GM23338 (cell line): ENCODE data around the gene STAU1. TPM values are rescaled to one million over a fixed set of nuclear protein-coding genes. Genes with fewer than 3 reads are reported as not detected.
A peak's percentile ranks its signal among the peaks of the same experiment; 100 is the strongest.

Experiments used
- ATAC-seq: fragments of 200-7000 bp; cut with Tn5 transposase; 3 replicates; pipeline ENCODE4 v1.9.1; 2020
- DNase-seq: peaks from one replicate; pipeline ENCODE4 v3.0.0-alpha.2; 2015; ENCODE audit warnings: low spot score
- H2AFZ ChIP-seq: fragments of 200-600 bp; sonication (generic); 2 replicates; pipeline ENCODE4 v1.8.0; 2016; ENCODE audit warnings: antibody characterized with exemption, mild to moderate bottlenecking, moderate library complexity
- H3F3A ChIP-seq: fragments of 200-600 bp; sonication (generic); replicated peaks from 2 replicates; pipeline ENCODE4 v1.8.0; 2017; ENCODE audit warnings: antibody characterized with exemption, mixed run types, low read depth
- H3K27ac ChIP-seq: fragments of 200-600 bp; sonication (generic); 2 replicates; pipeline ENCODE4 v1.6.1; 2016; ENCODE audit warnings: low read depth
- H3K27me3 ChIP-seq: fragments of 200-600 bp; sonication (generic); 2 replicates; pipeline ENCODE4 v1.8.0; 2016; ENCODE audit warnings: mild to moderate bottlenecking, mixed run types, moderate library complexity; ENCODE audit not compliant: insufficient read depth
- H3K36me3 ChIP-seq: fragments of 200-600 bp; sonication (generic); 2 replicates; pipeline ENCODE4 v1.8.0; 2016; ENCODE audit warnings: mild to moderate bottlenecking; ENCODE audit not compliant: insufficient read depth
- H3K4me1 ChIP-seq: fragments of 200-600 bp; sonication (generic); 2 replicates; pipeline ENCODE4 v1.8.0; 2016; ENCODE audit warnings: mild to moderate bottlenecking, moderate library complexity; ENCODE audit not compliant: insufficient read depth
- H3K4me2 ChIP-seq: fragments of 200-600 bp; sonication (generic); 2 replicates; pipeline ENCODE4 v1.7.1; 2017; ENCODE audit warnings: mixed run types
- H3K4me3 ChIP-seq: fragments of 200-600 bp; sonication (generic); 2 replicates; pipeline ENCODE4 v1.6.1; 2016; ENCODE audit warnings: mixed run types
- H3K79me2 ChIP-seq: fragments of 200-600 bp; sonication (generic); replicated peaks from 2 replicates; pipeline ENCODE4 v1.8.0; 2017; ENCODE audit warnings: mild to moderate bottlenecking; ENCODE audit not compliant: insufficient read depth
- H3K9me2 ChIP-seq: fragments of 200-600 bp; sonication (generic); 2 replicates; pipeline ENCODE4 v1.8.0; 2017; ENCODE audit not compliant: insufficient read depth
- H4K20me1 ChIP-seq: fragments of 200-600 bp; sonication (generic); replicated peaks from 2 replicates; pipeline ENCODE4 v1.8.0; 2017; ENCODE audit warnings: mild to moderate bottlenecking; ENCODE audit not compliant: insufficient read depth
- H3K27ac Mint-ChIP-seq: 2 replicates; pipeline ENCODE4 v1.8.0; 2020; ENCODE audit warnings: inconsistent platforms, mild to moderate bottlenecking, moderate library complexity, mixed read lengths
- H3K27me3 Mint-ChIP-seq: 3 replicates; pipeline ENCODE4 v1.8.0; 2022; ENCODE audit warnings: low read depth, mild to moderate bottlenecking, moderate library complexity, mixed read lengths, inconsistent platforms; ENCODE audit not compliant: insufficient read depth, poor library complexity
- H3K36me3 Mint-ChIP-seq: 3 replicates; pipeline ENCODE4 v1.8.0; 2021; ENCODE audit warnings: low read depth, mild to moderate bottlenecking, inconsistent platforms, moderate library complexity, mixed read lengths
- H3K4me1 Mint-ChIP-seq: 3 replicates; pipeline ENCODE4 v1.8.0; 2020; ENCODE audit warnings: mild to moderate bottlenecking, inconsistent platforms, mixed read lengths
- H3K4me3 Mint-ChIP-seq: 3 replicates; pipeline ENCODE4 v1.8.0; 2021; ENCODE audit warnings: moderate library complexity, mild to moderate bottlenecking, inconsistent platforms, mixed read lengths
- H3K9me3 Mint-ChIP-seq: 3 replicates; pipeline ENCODE4 v1.8.0; 2020; ENCODE audit warnings: moderate library complexity, mild to moderate bottlenecking, inconsistent platforms, mixed read lengths
- CREB1 ChIP-seq: fragments of 250-450 bp; sonication (Bioruptor Pico); IDR thresholded peaks from 2 replicates; pipeline ENCODE4 v1.5.0; 2020; ENCODE audit warnings: low read depth, mild to moderate bottlenecking, moderate library complexity
- ETS1 ChIP-seq: IDR thresholded peaks from 2 replicates; pipeline ENCODE4 v1.6.1; 2016; ENCODE audit warnings: antibody characterized with exemption
- EZH2 ChIP-seq: fragments of 200-600 bp; sonication (generic); IDR thresholded peaks from one replicate; pipeline ENCODE4 v1.8.0; 2017; ENCODE audit warnings: antibody characterized with exemption, mild to moderate bottlenecking, low read depth; ENCODE audit not compliant: unreplicated experiment
- EZH2phosphoT487 ChIP-seq: fragments of 200-600 bp; sonication (generic); IDR thresholded peaks from one replicate; pipeline ENCODE4 v1.8.1; 2018; ENCODE audit warnings: antibody characterized with exemption; ENCODE audit not compliant: unreplicated experiment
- JUNB ChIP-seq: IDR thresholded peaks from one replicate; pipeline ENCODE4 v1.6.1; 2016; ENCODE audit warnings: antibody characterized with exemption; ENCODE audit not compliant: unreplicated experiment
- NANOG ChIP-seq: IDR thresholded peaks from 2 replicates; pipeline ENCODE4 v1.6.1; 2016; ENCODE audit warnings: antibody characterized with exemption, borderline replicate concordance
- POLR2AphosphoS5 ChIP-seq: IDR thresholded peaks from 2 replicates; pipeline ENCODE4 v1.6.1; 2016; ENCODE audit warnings: antibody characterized with exemption, low read depth
- REST ChIP-seq: IDR thresholded peaks from one replicate; pipeline ENCODE4 v1.6.1; 2018; ENCODE audit warnings: antibody characterized with exemption; ENCODE audit not compliant: unreplicated experiment
- STAT1 ChIP-seq: IDR thresholded peaks from one replicate; pipeline ENCODE4 v1.6.1; 2016; ENCODE audit warnings: antibody characterized with exemption; ENCODE audit not compliant: unreplicated experiment
- ZNF114 ChIP-seq: fragments of 250-450 bp; sonication (Bioruptor Pico); IDR thresholded peaks from 2 replicates; pipeline ENCODE4 v1.5.0; 2020; ENCODE audit warnings: mild to moderate bottlenecking, moderate library complexity
- ZNF331 ChIP-seq: fragments of 250-450 bp; sonication (Bioruptor Pico); IDR thresholded peaks from 2 replicates; pipeline ENCODE4 v1.5.0; 2020; ENCODE audit warnings: low read depth, mild to moderate bottlenecking, moderate library complexity
- polyA plus RNA-seq: library from polyadenylated mRNA; unstranded; fragments of >200 nt; fragmentation: Nextera tagmentation; extraction: Ambion mirVana; gene quantifications from 2 replicates; pipeline ENCODE4 v1.2.1, GENCODE V29; 2016
- total RNA-seq: library from RNA; depleted of rRNA; stranded (reverse); fragments of >200 nt; shearing (Covaris generic); gene quantifications from 2 replicates; pipeline ENCODE4 v1.2.3, GENCODE V29; 2014
- TF ChIP-seq, protein P1 (sequence below), 2 experiments: fragments of 200-600 bp in 1 of 2; sonication (generic) in 1 of 2; conservative IDR thresholded peaks; 2 replicates each; pipeline versions ENCODE4 v1.5.1 to v1.6.1; 2016 to 2017; ENCODE audit warnings: antibody characterized with exemption in 2 of 2, low read depth in 2 of 2, mild to moderate bottlenecking in 2 of 2, moderate library complexity in 1 of 2
- TF ChIP-seq, protein P2 (sequence below): fragments of 250-450 bp; sonication (Bioruptor Pico); IDR thresholded peaks from 2 replicates; pipeline ENCODE4 v1.5.0; 2020; ENCODE audit warnings: mild to moderate bottlenecking, moderate library complexity

STAU1 gene
- total and polyA plus RNA-seq, 2 experiments from 2014 or later: 102 TPM

DNA sequence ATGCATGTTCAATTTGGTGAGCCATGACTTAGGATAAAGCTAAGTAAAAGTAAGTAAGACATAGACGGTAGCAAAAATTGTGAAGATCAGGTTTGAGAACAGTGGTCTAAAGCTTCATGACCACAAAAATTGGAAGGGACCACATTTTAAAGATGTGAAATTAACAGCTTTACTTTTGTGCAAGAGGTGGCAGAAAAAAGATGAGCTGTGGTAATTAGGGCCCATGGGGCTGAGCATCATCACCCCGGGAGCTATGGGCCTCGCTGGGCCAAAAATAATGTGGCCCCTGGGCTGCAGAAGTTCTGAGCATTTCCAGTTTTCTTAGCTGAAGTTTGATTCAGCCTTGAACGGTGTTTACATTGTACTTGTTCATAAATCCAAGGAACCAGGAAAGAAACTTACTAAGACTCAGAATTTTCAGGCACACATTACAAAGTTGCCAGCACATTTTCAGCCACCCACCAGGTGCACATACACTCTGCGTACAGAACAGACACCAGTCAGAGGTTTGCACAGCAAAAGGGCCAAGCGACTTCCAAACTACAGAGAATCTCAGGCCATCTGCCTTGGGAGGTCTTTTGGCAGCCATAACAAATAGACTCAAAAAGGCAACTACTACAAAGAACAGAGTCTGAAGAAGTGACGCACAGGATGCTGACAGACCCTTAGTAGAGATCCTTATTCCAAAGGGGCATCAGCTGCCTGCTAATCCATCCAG, 84.3 kb downstream of the STAU1 start:
- ATAC-seq (no peak), DNase-seq (no peak)
- Histone ChIP-seq H3K27me3 (no peaks in the 10 kb centered on the region), H3K4me2 (no peak overlapping the region), H3K36me3 (peaks cover 35% of the 10 kb centered on the region), H3K4me1 (no peaks in the 10 kb centered on the region), H3K79me2 (peaks cover 16% of the 10 kb centered on the region), H3K27ac (0 out of 2 replicates have a peak overlapping the region, but pooled peaks have one; percentile 7), H4K20me1 (peaks cover 43% of the 10 kb centered on the region), H3K9me2 (no peaks in the 10 kb centered on the region), H3F3A (peaks cover 43% of the 10 kb centered on the region), H3K4me3 (no peak overlapping the region), H2AFZ (no peak overlapping the region)
- TF ChIP-seq JUNB: no peak
- no peak for TF ChIP-seq ZNF331 (CRISPR knock-in tag)
- no peak for TF ChIP-seq ETS1
- TF ChIP-seq EZH2phosphoT487: no peak
- TF ChIP-seq, protein P1, sequence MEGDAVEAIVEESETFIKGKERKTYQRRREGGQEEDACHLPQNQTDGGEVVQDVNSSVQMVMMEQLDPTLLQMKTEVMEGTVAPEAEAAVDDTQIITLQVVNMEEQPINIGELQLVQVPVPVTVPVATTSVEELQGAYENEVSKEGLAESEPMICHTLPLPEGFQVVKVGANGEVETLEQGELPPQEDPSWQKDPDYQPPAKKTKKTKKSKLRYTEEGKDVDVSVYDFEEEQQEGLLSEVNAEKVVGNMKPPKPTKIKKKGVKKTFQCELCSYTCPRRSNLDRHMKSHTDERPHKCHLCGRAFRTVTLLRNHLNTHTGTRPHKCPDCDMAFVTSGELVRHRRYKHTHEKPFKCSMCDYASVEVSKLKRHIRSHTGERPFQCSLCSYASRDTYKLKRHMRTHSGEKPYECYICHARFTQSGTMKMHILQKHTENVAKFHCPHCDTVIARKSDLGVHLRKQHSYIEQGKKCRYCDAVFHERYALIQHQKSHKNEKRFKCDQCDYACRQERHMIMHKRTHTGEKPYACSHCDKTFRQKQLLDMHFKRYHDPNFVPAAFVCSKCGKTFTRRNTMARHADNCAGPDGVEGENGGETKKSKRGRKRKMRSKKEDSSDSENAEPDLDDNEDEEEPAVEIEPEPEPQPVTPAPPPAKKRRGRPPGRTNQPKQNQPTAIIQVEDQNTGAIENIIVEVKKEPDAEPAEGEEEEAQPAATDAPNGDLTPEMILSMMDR (conservative IDR thresholded peaks at IDR 0.05; ENCODE audit: low read depth in 2 of 2): no peak
- no peak for TF ChIP-seq NANOG
- no peak for TF ChIP-seq REST
- TF ChIP-seq CREB1 (CRISPR knock-in tag): no peak
- TF ChIP-seq POLR2AphosphoS5: no peak
- no peak for TF ChIP-seq EZH2
- TF ChIP-seq STAT1: no peak
- TF ChIP-seq, protein P2, sequence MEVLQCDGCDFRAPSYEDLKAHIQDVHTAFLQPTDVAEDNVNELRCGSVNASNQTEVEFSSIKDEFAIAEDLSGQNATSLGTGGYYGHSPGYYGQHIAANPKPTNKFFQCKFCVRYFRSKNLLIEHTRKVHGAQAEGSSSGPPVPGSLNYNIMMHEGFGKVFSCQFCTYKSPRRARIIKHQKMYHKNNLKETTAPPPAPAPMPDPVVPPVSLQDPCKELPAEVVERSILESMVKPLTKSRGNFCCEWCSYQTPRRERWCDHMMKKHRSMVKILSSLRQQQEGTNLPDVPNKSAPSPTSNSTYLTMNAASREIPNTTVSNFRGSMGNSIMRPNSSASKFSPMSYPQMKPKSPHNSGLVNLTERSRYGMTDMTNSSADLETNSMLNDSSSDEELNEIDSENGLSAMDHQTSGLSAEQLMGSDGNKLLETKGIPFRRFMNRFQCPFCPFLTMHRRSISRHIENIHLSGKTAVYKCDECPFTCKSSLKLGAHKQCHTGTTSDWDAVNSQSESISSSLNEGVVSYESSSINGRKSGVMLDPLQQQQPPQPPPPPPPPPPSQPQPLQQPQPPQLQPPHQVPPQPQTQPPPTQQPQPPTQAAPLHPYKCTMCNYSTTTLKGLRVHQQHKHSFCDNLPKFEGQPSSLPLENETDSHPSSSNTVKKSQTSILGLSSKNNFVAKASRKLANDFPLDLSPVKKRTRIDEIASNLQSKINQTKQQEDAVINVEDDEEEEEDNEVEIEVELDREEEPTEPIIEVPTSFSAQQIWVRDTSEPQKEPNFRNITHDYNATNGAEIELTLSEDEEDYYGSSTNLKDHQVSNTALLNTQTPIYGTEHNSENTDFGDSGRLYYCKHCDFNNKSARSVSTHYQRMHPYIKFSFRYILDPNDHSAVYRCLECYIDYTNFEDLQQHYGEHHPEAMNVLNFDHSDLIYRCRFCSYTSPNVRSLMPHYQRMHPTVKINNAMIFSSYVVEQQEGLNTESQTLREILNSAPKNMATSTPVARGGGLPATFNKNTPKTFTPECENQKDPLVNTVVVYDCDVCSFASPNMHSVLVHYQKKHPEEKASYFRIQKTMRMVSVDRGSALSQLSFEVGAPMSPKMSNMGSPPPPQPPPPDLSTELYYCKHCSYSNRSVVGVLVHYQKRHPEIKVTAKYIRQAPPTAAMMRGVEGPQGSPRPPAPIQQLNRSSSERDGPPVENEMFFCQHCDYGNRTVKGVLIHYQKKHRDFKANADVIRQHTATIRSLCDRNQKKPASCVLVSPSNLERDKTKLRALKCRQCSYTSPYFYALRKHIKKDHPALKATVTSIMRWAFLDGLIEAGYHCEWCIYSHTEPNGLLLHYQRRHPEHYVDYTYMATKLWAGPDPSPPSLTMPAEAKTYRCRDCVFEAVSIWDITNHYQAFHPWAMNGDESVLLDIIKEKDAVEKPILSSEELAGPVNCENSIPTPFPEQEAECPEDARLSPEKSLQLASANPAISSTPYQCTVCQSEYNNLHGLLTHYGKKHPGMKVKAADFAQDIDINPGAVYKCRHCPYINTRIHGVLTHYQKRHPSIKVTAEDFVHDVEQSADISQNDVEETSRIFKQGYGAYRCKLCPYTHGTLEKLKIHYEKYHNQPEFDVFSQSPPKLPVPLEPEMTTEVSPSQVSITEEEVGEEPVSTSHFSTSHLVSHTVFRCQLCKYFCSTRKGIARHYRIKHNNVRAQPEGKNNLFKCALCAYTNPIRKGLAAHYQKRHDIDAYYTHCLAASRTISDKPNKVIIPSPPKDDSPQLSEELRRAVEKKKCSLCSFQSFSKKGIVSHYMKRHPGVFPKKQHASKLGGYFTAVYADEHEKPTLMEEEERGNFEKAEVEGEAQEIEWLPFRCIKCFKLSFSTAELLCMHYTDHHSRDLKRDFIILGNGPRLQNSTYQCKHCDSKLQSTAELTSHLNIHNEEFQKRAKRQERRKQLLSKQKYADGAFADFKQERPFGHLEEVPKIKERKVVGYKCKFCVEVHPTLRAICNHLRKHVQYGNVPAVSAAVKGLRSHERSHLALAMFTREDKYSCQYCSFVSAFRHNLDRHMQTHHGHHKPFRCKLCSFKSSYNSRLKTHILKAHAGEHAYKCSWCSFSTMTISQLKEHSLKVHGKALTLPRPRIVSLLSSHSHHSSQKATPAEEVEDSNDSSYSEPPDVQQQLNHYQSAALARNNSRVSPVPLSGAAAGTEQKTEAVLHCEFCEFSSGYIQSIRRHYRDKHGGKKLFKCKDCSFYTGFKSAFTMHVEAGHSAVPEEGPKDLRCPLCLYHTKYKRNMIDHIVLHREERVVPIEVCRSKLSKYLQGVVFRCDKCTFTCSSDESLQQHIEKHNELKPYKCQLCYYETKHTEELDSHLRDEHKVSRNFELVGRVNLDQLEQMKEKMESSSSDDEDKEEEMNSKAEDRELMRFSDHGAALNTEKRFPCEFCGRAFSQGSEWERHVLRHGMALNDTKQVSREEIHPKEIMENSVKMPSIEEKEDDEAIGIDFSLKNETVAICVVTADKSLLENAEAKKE (CRISPR knock-in tag): no peak
- no peak for TF ChIP-seq ZNF114 (CRISPR knock-in tag)
- H3K27ac Mint-ChIP-seq: no peak overlapping the region; the same call in 1 of the 2 replicates
- peaks cover 3% of the 10 kb centered on the region; the same call in 1 of the 3 replicates for H3K9me3 Mint-ChIP-seq
- H3K4me3 Mint-ChIP-seq: no peak overlapping the region
- peaks cover 10% of the 10 kb centered on the region; the same call in 2 of the 3 replicates for H3K4me1 Mint-ChIP-seq
- peaks cover 63% of the 10 kb centered on the region for H3K36me3 Mint-ChIP-seq
- H3K27me3 Mint-ChIP-seq: peaks cover 18% of the 10 kb centered on the region
